GM21576 (cell line): ENCODE measurements around the gene AP3S2.

Source experiments
- ATAC-seq: cut with Tn5 transposase; IDR thresholded peaks from one replicate; pipeline ENCODE4 v1.9.1; 2021; ENCODE audit warnings: mild to moderate bottlenecking, moderate library complexity; ENCODE audit not compliant: unreplicated experiment

The AP3S2 gene

GRCh38 chr15:89820666-89821611, 72.9 kb downstream of the AP3S2 start:
- no peak for ATAC-seq

GRCh38 chr15:89818287-89818686, 75.5 kb downstream of the AP3S2 start:
- no peak for ATAC-seq

GRCh38 chr15:89817701-89818280, 76.0 kb downstream of the AP3S2 start:
- no peak for ATAC-seq

- ATAC-seq, result no peak
Measured at GRCh38 chr15:89815769-89816168, 78.0 kb downstream of the AP3S2 start.

- no peak for ATAC-seq
Measured at GRCh38 chr15:89814112-89814742, 79.6 kb downstream of the AP3S2 start.

GRCh38 chr15:89813381-89814111, 80.2 kb downstream of the AP3S2 start:
- ATAC-seq, result no peak

GRCh38 chr15:89812847-89813320, 80.9 kb downstream of the AP3S2 start:
- ATAC-seq, result no peak

GRCh38 chr15:89812011-89812846, 81.6 kb downstream of the AP3S2 start:
- no peak for ATAC-seq

- ATAC-seq, result no peak
Measured at GRCh38 chr15:89810837-89811236, 83.0 kb downstream of the AP3S2 start.

- ATAC-seq, result no peak
Measured at GRCh38 chr15:89809787-89810148, 84.0 kb downstream of the AP3S2 start.

- ATAC-seq, result no peak
Measured at GRCh38 chr15:89809093-89809786, 84.6 kb downstream of the AP3S2 start.

GRCh38 chr15:89808160-89808870, 85.5 kb downstream of the AP3S2 start:
- ATAC-seq, result no peak

- ATAC-seq, result no peak
Measured at GRCh38 chr15:89807689-89808088, 86.1 kb downstream of the AP3S2 start.

GRCh38 chr15:89806559-89807550, 86.9 kb downstream of the AP3S2 start:
- ATAC-seq, result no peak

- ATAC-seq, result no peak
Measured at GRCh38 chr15:89806210-89806558, 87.6 kb downstream of the AP3S2 start.

GRCh38 chr15:89805241-89806209, 88.3 kb downstream of the AP3S2 start:
- ATAC-seq, result no peak
